MM.1S (cell line): ENCODE measurements around the gene P2RX2.
A peak's percentile ranks its signal among the peaks of the same experiment; 100 is the strongest.
"Not testable (repeated sequence)": the region's sequence is repeated elsewhere in the genome, so short reads cannot be mapped to it uniquely, and the experiment has no call there.

Experiments used
- DNase-seq: peaks from one replicate; pipeline ENCODE4 v3.0.0-alpha.2; 2015
- H2AFZ ChIP-seq: fragments of 300-600 bp; sonication (generic); 2 replicates; pipeline ENCODE4 v1.6.0; 2016; ENCODE audit warnings: antibody characterized with exemption, low read length
- H3F3A ChIP-seq: fragments of 300-600 bp; sonication (generic); 2 replicates; pipeline ENCODE4 v1.6.1; 2016; ENCODE audit warnings: mild to moderate bottlenecking, antibody characterized with exemption, low read length, moderate library complexity, mixed read lengths; ENCODE audit not compliant: insufficient read depth
- H3K27ac ChIP-seq: fragments of 300-600 bp; sonication (generic); 2 replicates; pipeline ENCODE4 v1.5.1; 2016; ENCODE audit warnings: mild to moderate bottlenecking, low read length
- H3K27me3 ChIP-seq: fragments of 300-600 bp; sonication (generic); replicated peaks from 2 replicates; pipeline ENCODE4 v1.6.0; 2016; ENCODE audit warnings: low read length; ENCODE audit not compliant: insufficient read depth
- H3K36me3 ChIP-seq: fragments of 300-600 bp; sonication (generic); replicated peaks from 2 replicates; pipeline ENCODE4 v1.6.1; 2016; ENCODE audit warnings: mild to moderate bottlenecking, low read length, mixed read lengths; ENCODE audit not compliant: insufficient read depth
- H3K4me1 ChIP-seq: fragments of 300-600 bp; sonication (generic); 2 replicates; pipeline ENCODE4 v1.6.1; 2016; ENCODE audit warnings: low read length, mixed read lengths
- H3K4me2 ChIP-seq: fragments of 300-600 bp; sonication (generic); 2 replicates; pipeline ENCODE4 v1.6.0; 2016; ENCODE audit warnings: low read depth, low read length
- H3K4me3 ChIP-seq: fragments of 300-600 bp; sonication (generic); 2 replicates; pipeline ENCODE4 v1.5.1; 2016; ENCODE audit warnings: low read length, mixed read lengths
- H3K79me2 ChIP-seq: fragments of 300-600 bp; sonication (generic); 2 replicates; pipeline ENCODE4 v1.6.1; 2016; ENCODE audit warnings: mixed run types, low read length, mixed read lengths
- H3K9ac ChIP-seq: fragments of 300-600 bp; sonication (generic); 2 replicates; pipeline ENCODE4 v1.6.1; 2016; ENCODE audit warnings: low read length, mixed read lengths
- H3K9me2 ChIP-seq: fragments of 300-600 bp; sonication (generic); replicated peaks from 2 replicates; pipeline ENCODE4 v1.6.1; 2016; ENCODE audit warnings: mild to moderate bottlenecking, low read length, mixed read lengths; ENCODE audit not compliant: insufficient read depth
- H3K9me3 ChIP-seq: fragments of 300-600 bp; sonication (generic); replicated peaks from 2 replicates; pipeline ENCODE4 v1.6.1; 2016; ENCODE audit warnings: mild to moderate bottlenecking, low read length, mixed read lengths; ENCODE audit not compliant: insufficient read depth
- H4K20me1 ChIP-seq: fragments of 300-600 bp; sonication (generic); 2 replicates; pipeline ENCODE4 v1.6.1; 2016; ENCODE audit warnings: mild to moderate bottlenecking, low read length, moderate library complexity, mixed read lengths; ENCODE audit not compliant: insufficient read depth
- EZH2 ChIP-seq: fragments of 300-600 bp; sonication (generic); optimal IDR thresholded peaks from 2 replicates; pipeline ENCODE3; 2017; ENCODE audit warnings: low read depth, mild to moderate bottlenecking, antibody characterized with exemption, low read length, mixed read lengths
- EZH2phosphoT487 ChIP-seq: fragments of 300-600 bp; sonication (generic); IDR thresholded peaks from 2 replicates; pipeline ENCODE4 v1.6.1; 2018; ENCODE audit warnings: antibody characterized with exemption, low read length
- TF ChIP-seq, protein P1 (sequence below): fragments of 300-600 bp; sonication (generic); IDR thresholded peaks from 2 replicates; pipeline ENCODE4 v1.5.1; 2016; ENCODE audit warnings: antibody characterized with exemption, low read length, mixed read lengths

P2RX2 gene

DNA sequence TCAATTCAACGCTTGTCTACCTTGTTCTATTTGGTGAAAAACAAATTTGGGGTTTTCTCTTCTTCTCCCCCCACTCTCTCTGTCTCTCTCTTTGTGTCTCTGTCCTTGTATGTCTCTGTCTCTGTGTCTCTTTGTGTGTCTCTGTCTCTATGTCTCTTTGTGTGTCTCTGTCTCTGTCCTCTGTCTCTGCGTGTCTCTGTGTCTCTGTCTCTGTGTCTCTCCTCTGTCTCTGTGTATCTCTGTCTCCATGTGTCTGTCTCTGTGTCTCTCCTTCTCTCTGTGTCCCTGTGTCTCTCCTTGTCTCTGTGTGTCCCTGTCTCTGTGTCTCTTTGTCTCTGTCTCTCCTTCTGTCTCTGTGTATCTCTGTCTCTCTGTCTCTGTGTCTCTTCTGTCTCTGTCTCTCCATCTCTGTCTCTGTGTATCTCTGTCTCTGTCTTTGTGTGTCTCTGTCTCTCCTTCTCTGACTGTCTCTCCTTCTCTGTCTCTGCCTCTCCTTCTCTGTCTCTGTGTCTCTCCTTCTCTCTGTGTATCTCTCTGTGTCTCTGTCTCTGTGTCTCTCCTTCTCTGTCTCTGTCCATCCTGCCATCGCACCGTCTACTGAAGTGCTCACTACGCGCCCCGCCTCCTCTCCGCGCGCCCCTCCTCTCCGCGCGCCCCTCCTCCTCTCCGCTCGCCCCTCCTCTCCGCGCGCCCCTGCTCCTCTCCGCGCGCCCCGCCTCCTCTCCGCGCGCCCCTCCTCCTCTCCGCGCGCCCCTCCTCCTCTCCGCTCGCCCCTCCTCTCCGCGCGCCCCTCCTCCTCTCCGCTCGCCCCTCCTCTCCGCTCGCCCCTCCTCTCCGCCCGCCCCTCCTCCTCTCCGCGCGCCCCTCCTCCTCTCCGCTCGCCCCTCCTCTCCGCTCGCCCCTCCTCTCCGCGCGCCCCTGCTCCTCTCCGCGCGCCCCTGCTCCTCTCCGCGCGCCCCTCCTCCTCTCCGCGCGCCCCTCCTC, 21.0 kb upstream of the P2RX2 start:
- Histone ChIP-seq H3K9ac (no peak overlapping the region), H3K27ac (no peak overlapping the region), H3K9me3 (no peaks in the 10 kb centered on the region), H3K27me3 (peaks cover 21% of the 10 kb centered on the region), H3K79me2 (no peaks in the 10 kb centered on the region), H3F3A (no peaks in the 10 kb centered on the region), H3K4me3 (peak overlapping the region; percentile 20; the same call in 1 of the 2 replicates), H3K4me2 (no peak overlapping the region), H3K4me1 (no peaks in the 10 kb centered on the region), H2AFZ (no peak overlapping the region), H3K36me3 (no peaks in the 10 kb centered on the region), H3K9me2 (no peaks in the 10 kb centered on the region), H4K20me1 (no peaks in the 10 kb centered on the region)
- TF ChIP-seq EZH2phosphoT487 (no peak), EZH2 (no peak)
- TF ChIP-seq, protein P1, sequence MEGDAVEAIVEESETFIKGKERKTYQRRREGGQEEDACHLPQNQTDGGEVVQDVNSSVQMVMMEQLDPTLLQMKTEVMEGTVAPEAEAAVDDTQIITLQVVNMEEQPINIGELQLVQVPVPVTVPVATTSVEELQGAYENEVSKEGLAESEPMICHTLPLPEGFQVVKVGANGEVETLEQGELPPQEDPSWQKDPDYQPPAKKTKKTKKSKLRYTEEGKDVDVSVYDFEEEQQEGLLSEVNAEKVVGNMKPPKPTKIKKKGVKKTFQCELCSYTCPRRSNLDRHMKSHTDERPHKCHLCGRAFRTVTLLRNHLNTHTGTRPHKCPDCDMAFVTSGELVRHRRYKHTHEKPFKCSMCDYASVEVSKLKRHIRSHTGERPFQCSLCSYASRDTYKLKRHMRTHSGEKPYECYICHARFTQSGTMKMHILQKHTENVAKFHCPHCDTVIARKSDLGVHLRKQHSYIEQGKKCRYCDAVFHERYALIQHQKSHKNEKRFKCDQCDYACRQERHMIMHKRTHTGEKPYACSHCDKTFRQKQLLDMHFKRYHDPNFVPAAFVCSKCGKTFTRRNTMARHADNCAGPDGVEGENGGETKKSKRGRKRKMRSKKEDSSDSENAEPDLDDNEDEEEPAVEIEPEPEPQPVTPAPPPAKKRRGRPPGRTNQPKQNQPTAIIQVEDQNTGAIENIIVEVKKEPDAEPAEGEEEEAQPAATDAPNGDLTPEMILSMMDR, result no peak
- no peak for DNase-seq

DNA sequence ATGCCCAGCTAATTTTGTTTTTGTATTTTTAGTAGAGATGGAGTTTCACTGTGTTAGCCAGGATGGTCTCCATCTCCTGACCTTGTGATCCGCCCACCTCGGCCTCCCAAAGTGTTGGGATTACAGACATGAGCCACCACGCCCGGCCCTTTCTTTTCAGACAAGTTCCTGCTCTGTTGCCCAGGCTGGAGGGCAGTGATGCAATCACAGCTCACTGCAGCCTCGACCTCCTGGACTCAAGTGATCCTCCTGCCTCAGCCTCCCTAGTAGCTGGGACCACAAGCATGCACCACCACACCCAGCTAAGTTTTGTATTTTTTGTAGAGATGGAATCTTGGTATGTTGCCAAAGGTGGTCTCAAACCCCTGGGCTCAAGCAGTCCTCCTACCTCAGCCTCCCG, 19.1 kb upstream of the P2RX2 start:
- H3K27me3 ChIP-seq, result peaks cover 18% of the 10 kb centered on the region
- H2AFZ ChIP-seq, H3K4me1 ChIP-seq, H3K79me2 ChIP-seq, H3K36me3 ChIP-seq, H3K9me2 ChIP-seq, H3K4me2 ChIP-seq, H3F3A ChIP-seq, H3K27ac ChIP-seq, DNase-seq, H4K20me1 ChIP-seq, H3K4me3 ChIP-seq, H3K9me3 ChIP-seq, H3K9ac ChIP-seq: not testable (repeated sequence)

DNA sequence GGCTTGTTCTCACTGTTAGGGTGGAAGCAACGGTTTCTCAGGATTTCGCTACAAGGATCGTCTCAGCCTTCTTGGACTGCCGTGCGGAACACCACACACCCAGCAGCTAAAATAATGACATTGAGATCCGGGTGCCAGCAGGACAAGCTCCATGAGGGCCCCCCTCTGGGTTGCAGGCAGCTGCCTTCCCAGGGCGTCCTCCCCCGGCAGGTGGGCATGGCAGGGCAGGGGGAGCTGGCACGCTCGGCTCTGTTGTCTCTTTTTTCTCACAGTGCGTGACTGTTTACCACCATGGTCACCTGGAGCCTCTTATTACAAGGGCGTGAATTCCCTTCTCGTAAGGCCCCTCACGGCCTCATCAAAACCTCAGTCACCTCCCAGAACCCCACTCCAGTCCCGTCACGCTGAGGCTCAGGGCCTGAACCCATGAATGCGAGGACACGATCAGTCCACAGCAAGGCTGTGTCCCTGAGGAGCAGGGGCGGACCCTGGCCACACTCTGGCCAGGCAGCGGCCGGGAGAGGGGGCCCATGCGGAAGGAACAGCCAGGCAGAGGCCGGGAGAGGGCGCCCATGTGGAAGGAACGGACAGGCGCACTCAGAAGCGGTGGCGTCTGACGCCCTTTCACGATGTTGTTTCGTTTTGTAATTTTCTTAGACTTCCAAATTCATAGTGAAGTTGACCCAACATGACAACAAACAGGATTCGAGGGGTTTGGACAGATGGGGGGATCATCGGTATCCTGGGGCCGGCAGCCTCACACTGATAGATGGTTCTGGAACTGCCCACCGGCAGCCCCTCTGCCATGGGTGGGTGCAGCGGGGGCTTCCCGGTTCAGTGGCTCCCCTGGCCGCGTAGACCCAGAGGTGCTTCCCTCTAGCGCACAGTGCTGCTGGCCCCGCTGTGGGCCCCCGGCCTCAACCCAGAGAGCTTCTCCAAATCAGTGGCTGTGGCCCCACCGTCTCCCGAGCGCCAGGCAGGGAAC, 18.2 kb upstream of the P2RX2 start:
- Histone ChIP-seq H4K20me1 (no peaks in the 10 kb centered on the region), H2AFZ (no peak overlapping the region), H3K27me3 (peaks cover 18% of the 10 kb centered on the region), H3K36me3 (no peaks in the 10 kb centered on the region), H3K9me3 (no peaks in the 10 kb centered on the region), H3K9ac (no peak overlapping the region), H3F3A (no peaks in the 10 kb centered on the region), H3K27ac (no peak overlapping the region), H3K79me2 (no peaks in the 10 kb centered on the region), H3K4me3 (no peak overlapping the region), H3K4me1 (no peaks in the 10 kb centered on the region), H3K4me2 (no peak overlapping the region), H3K9me2 (no peaks in the 10 kb centered on the region)
- no peak for TF ChIP-seq EZH2phosphoT487
- no peak for TF ChIP-seq EZH2
- TF ChIP-seq, protein P1, result no peak
- no peak for DNase-seq
